Stimulated activated memory B cell treated with anti-CD40 and anti-IgM and Interleukin-4, amounts not matched to agents 10 μg/mL and 1 μg/mL and 100 μg/mL, for 72 hours (primary cell): Measurements from ENCODE around the gene FRK.
"Not testable (repeated sequence)": the region's sequence is repeated elsewhere in the genome, so short reads cannot be mapped to it uniquely, and the experiment has no call there.

Experiments used
- ATAC-seq: fragments of 150-1000 bp; cut with Tn5 transposase; 2 replicates; pipeline ENCODE4 v1.10.0; 2021
- H3K27ac Mint-ChIP-seq: one replicate; pipeline ENCODE4 v1.8.0; 2022; ENCODE audit warnings: mild to moderate bottlenecking, mixed read lengths
- H3K27me3 Mint-ChIP-seq: one replicate; pipeline ENCODE4 v1.8.0; 2022; ENCODE audit warnings: mixed read lengths
- H3K36me3 Mint-ChIP-seq: one replicate; pipeline ENCODE4 v1.8.0; 2022; ENCODE audit warnings: mixed read lengths
- H3K4me1 Mint-ChIP-seq: one replicate; pipeline ENCODE4 v1.8.0; 2022; ENCODE audit warnings: mixed read lengths
- H3K4me3 Mint-ChIP-seq: one replicate; pipeline ENCODE4 v1.8.0; 2022; ENCODE audit warnings: mild to moderate bottlenecking, moderate library complexity, mixed read lengths
- H3K9me3 Mint-ChIP-seq: one replicate; pipeline ENCODE4 v1.8.0; 2022; ENCODE audit warnings: mixed read lengths

Gene FRK

DNA sequence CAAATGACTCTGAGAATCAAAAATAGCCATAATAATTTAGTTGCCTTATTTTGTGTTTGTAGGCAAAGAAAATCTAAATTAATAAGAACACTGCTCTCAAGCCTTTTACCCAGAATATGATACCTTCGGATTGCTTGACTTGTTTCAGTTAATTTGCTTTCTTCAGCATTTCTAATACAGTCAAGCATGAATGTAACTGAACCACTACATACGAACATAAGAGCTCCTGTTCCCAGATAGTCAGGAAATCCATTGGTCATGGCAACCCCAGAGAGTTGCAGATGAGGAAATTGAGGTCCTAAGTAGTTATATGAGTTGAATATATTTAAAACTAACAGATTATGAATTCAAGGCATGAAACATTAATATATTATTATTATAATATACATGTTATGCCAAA is 2.9 kb downstream of the FRK start:
- Mint-ChIP-seq H3K9me3 (no peaks in the 10 kb centered on the region), H3K27ac (no peak overlapping the region), H3K4me3 (no peak overlapping the region), H3K27me3 (peaks cover 13% of the 10 kb centered on the region), H3K4me1 (peaks cover 20% of the 10 kb centered on the region), H3K36me3 (no peaks in the 10 kb centered on the region)
- ATAC-seq, result no peak

GRCh38 chr6:116055513-116055912 is 5.2 kb downstream of the FRK start:
- no peaks in the 10 kb centered on the region for H3K36me3 Mint-ChIP-seq
- H3K4me1 Mint-ChIP-seq, result peaks cover 10% of the 10 kb centered on the region
- ATAC-seq, result no peak
- no peaks in the 10 kb centered on the region for H3K9me3 Mint-ChIP-seq
- H3K4me3 Mint-ChIP-seq, result no peak overlapping the region
- no peak overlapping the region for H3K27ac Mint-ChIP-seq
- peaks cover 3% of the 10 kb centered on the region for H3K27me3 Mint-ChIP-seq

DNA sequence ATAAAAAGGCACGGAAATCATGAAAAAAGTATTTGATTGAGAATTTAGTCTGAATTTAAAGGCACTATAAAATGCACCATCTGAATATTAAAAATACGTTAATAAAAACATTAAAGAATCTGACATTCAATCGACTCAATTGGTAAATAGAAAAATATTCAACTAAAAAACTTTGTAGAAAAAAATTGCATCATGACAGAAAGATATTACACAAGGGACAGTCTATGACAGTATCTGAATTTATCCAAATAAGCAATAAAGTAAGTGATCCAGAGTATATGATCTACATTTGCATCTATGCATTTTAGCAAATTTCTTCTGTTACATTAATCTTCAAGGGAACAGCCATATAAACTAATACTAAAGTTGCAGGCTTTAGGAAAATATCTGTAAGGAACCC is 9.4 kb downstream of the FRK start:
- no peaks in the 10 kb centered on the region for H3K9me3 Mint-ChIP-seq
- H3K36me3 Mint-ChIP-seq, result no peaks in the 10 kb centered on the region
- peaks cover 8% of the 10 kb centered on the region for H3K27me3 Mint-ChIP-seq
- H3K27ac Mint-ChIP-seq, result no peak overlapping the region
- H3K4me3 Mint-ChIP-seq, result no peak overlapping the region
- H3K4me1 Mint-ChIP-seq, result peaks cover 11% of the 10 kb centered on the region
- no peak for ATAC-seq

- peaks cover 11% of the 10 kb centered on the region for H3K4me1 Mint-ChIP-seq
- no peaks in the 10 kb centered on the region for H3K36me3 Mint-ChIP-seq
- no peak overlapping the region for H3K27ac Mint-ChIP-seq
- no peak overlapping the region for H3K4me3 Mint-ChIP-seq
- no peak for ATAC-seq
- H3K9me3 Mint-ChIP-seq, result no peaks in the 10 kb centered on the region
- peaks cover 8% of the 10 kb centered on the region for H3K27me3 Mint-ChIP-seq
These were observed 10.0 kb downstream of the FRK start for GRCh38 chr6:116050737-116051136.

DNA sequence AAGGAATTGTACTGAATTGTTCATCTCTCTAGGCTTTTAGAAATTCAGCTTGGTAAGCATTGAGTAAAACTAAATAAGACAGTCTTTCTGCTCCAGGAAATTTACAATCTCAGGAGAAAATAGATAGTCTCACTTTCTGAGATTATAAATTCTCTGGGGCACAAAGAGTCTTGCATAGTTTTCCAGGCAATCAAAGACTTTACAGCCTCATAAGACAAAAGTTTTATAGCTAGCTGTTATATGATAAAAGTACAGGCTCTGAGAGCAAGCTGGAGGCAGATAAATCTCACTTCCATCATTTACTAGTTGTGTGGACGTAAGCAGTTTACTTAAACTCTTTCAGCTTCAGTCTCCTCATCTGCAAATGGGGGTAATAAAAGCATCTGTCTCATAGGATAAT is 11.4 kb downstream of the FRK start:
- Mint-ChIP-seq H3K27me3 (peaks cover 8% of the 10 kb centered on the region), H3K36me3 (no peaks in the 10 kb centered on the region), H3K9me3 (no peaks in the 10 kb centered on the region), H3K4me1 (peaks cover 11% of the 10 kb centered on the region), H3K4me3 (no peak overlapping the region), H3K27ac (no peak overlapping the region)
- ATAC-seq, result no peak

DNA sequence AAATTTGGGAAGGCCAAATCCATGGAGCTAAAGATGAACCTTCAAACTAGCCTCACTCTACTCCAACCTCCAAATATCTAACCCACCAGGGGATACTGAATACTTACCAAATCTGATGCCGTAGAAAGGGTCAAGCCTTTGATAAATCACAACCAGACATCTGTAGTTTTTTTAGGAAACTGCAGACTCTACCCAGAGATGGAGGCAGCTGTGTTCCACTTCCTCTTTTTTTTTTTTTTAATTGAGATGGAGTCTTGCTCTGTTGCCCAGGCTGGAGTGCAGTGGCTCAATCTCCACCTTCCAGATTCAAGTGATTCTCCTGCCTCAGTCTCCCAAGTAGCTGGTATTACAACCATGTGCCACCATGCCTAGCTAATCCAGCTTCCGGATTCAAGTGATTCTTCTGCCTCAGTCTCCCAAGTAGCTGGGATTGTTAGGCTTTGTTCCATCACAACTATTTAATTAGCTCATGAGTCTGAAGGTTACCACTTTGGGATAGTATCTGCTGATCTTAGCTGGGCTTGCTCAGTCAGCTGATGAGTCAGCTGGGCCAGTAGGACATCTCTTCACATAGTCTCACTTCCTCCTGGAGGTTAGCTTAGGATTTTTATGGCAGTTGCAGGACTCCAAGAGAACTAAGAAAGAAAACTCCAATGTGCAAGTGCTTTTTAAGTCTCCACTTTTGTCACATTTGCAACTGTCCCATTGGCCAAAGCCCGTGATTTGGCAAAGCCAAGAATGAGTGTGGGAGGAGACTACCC is 13.3 kb downstream of the FRK start:
- Mint-ChIP-seq H3K27ac (no peak overlapping the region), H3K4me3 (no peak overlapping the region), H3K27me3 (peaks cover 8% of the 10 kb centered on the region), H3K4me1 (peaks cover 11% of the 10 kb centered on the region), H3K9me3 (no peaks in the 10 kb centered on the region), H3K36me3 (peaks cover 5% of the 10 kb centered on the region)
- peak; percentile 80 for ATAC-seq

DNA sequence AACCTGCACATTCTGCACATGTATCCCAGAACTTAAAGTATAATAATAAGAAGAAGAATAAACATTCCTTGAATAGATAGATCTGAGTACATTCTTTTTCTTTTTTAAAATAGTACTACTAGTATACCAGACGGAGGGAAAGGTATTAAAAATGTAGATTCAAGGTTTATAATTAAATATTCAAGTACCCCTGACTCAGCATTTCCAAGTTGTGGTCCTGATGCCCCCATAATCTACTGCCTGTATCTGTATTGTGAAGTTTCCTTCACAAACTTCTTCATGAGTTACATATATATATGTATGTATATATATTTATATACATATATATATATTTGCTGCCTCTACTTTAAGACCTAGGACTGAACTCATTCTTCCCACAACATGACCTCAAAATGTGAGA is 14.0 kb downstream of the FRK start:
- H3K4me3 Mint-ChIP-seq, result no peak overlapping the region
- peaks cover 8% of the 10 kb centered on the region for H3K27me3 Mint-ChIP-seq
- H3K4me1 Mint-ChIP-seq, result peaks cover 11% of the 10 kb centered on the region
- peaks cover 5% of the 10 kb centered on the region for H3K36me3 Mint-ChIP-seq
- H3K27ac Mint-ChIP-seq, result no peak overlapping the region
- no peaks in the 10 kb centered on the region for H3K9me3 Mint-ChIP-seq
- ATAC-seq, result no peak

GRCh38 chr6:116046272-116046671 is 14.4 kb downstream of the FRK start:
- not testable (repeated sequence) for H3K4me3 Mint-ChIP-seq, H3K36me3 Mint-ChIP-seq, ATAC-seq, H3K27ac Mint-ChIP-seq, H3K9me3 Mint-ChIP-seq, H3K27me3 Mint-ChIP-seq
- peaks cover 11% of the 10 kb centered on the region for H3K4me1 Mint-ChIP-seq

DNA sequence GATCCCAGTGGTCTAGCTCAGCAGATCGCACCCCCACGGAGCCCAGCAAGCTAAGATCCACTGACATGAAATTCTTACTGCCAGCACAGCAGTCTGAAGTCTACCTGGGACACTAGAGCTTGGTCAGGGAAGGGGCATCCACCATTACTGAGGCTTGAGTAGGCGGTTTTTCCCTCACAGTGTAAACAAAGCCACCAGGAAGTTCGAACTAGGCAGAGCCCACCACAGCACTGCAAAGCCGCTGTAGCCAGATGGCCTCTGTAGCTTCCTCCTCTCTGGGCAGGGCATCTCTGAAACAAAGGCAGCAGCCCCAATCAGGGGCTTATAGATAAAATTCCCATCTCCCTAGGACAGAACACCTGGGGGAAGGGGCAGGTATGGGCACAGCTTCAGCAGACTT is 18.8 kb downstream of the FRK start:
- Mint-ChIP-seq H3K36me3 (peaks cover 5% of the 10 kb centered on the region), H3K27me3 (no peaks in the 10 kb centered on the region), H3K27ac (no peak overlapping the region), H3K9me3 (no peaks in the 10 kb centered on the region), H3K4me1 (no peaks in the 10 kb centered on the region), H3K4me3 (no peak overlapping the region)
- ATAC-seq, result no peak

GRCh38 chr6:116040993-116041392 is 19.7 kb downstream of the FRK start:
- peaks cover 5% of the 10 kb centered on the region for H3K36me3 Mint-ChIP-seq
- no peaks in the 10 kb centered on the region for H3K4me1 Mint-ChIP-seq
- no peaks in the 10 kb centered on the region for H3K27me3 Mint-ChIP-seq
- no peak overlapping the region for H3K27ac Mint-ChIP-seq
- no peak overlapping the region for H3K4me3 Mint-ChIP-seq
- ATAC-seq, result no peak
- no peaks in the 10 kb centered on the region for H3K9me3 Mint-ChIP-seq

- H3K4me3 Mint-ChIP-seq, result no peak overlapping the region
- no peaks in the 10 kb centered on the region for H3K9me3 Mint-ChIP-seq
- no peak for ATAC-seq
- no peaks in the 10 kb centered on the region for H3K36me3 Mint-ChIP-seq
- H3K4me1 Mint-ChIP-seq, result no peaks in the 10 kb centered on the region
- no peaks in the 10 kb centered on the region for H3K27me3 Mint-ChIP-seq
- no peak overlapping the region for H3K27ac Mint-ChIP-seq
These were observed 23.8 kb downstream of the FRK start for GRCh38 chr6:116036885-116037284.

DNA sequence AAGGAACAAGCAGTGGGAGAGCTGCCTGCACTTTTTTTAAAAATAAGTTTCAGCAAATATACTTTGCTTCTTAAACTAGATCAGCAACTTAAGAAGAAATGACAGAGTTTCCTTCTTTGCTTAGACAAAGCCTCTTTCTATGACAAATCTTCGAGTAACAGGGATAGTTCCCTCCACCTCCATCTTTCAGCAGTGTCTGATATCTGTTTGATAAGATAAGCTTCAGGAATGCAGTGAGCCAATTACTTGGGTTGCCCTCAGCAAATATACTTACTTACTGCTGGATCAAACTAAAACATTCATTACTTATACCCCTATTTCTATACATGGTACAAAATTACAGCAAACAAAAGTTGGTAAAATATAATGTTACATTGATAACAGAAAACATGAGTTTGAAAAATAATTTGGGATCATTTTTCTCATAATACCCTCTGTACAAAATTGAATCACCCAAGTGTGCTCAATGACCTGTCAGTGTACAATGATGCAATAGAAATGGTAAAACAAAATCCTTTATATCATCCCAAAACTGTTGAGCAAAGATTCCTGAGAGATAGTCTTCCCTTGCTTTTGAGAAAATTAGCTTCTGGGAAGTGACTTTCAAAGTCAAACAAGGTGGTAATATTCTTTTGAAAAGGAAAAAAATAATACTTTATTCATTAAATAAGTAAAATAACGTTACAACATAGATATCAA is 24.5 kb downstream of the FRK start:
- Mint-ChIP-seq H3K27ac (no peak overlapping the region), H3K9me3 (no peaks in the 10 kb centered on the region), H3K4me3 (no peak overlapping the region), H3K4me1 (no peaks in the 10 kb centered on the region), H3K36me3 (no peaks in the 10 kb centered on the region), H3K27me3 (no peaks in the 10 kb centered on the region)
- no peak for ATAC-seq

DNA sequence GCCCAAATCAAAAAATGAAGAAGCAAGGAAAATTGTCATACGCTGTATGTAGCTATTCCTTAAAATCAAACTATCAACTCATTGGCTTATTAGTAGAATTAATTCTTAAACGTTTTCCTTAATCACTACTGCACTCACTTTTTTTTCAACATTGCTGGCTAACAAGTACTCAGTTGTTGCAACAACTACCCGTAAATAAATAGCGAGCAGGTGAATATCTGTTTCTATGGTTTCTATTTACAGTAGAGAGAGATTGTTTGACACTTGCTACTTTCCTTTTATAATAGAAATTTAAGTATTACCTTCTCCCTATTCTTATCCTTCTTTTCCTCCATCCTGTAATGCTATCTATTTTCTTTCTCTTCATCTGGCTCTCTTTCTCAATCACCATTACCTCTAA is 25.1 kb downstream of the FRK start:
- no peaks in the 10 kb centered on the region for H3K36me3 Mint-ChIP-seq
- no peak for ATAC-seq
- H3K27ac Mint-ChIP-seq, result no peak overlapping the region
- no peak overlapping the region for H3K4me3 Mint-ChIP-seq
- no peaks in the 10 kb centered on the region for H3K4me1 Mint-ChIP-seq
- H3K9me3 Mint-ChIP-seq, result no peaks in the 10 kb centered on the region
- H3K27me3 Mint-ChIP-seq, result no peaks in the 10 kb centered on the region

DNA sequence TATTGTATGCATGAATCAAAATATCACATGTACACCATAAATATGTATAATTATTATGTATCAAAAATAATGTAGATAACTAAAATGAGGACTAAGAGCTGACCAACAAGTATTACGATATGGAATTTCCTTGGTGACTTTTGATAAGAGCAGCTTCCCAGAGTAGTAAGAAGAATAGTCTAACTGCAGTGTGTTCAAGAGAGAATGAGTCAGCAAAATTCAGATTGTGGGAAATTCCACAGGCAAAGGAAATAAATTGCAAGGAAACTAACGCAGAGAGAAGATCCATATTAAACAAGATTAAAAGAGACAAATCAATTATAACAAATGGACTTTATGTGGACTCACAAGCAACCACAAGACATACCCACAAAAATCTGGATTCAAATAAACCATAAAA is 26.4 kb downstream of the FRK start:
- no peaks in the 10 kb centered on the region for H3K36me3 Mint-ChIP-seq
- no peaks in the 10 kb centered on the region for H3K27me3 Mint-ChIP-seq
- H3K4me1 Mint-ChIP-seq, result peaks cover 4% of the 10 kb centered on the region
- no peak overlapping the region for H3K4me3 Mint-ChIP-seq
- H3K27ac Mint-ChIP-seq, result no peak overlapping the region
- ATAC-seq, result no peak
- no peaks in the 10 kb centered on the region for H3K9me3 Mint-ChIP-seq

DNA sequence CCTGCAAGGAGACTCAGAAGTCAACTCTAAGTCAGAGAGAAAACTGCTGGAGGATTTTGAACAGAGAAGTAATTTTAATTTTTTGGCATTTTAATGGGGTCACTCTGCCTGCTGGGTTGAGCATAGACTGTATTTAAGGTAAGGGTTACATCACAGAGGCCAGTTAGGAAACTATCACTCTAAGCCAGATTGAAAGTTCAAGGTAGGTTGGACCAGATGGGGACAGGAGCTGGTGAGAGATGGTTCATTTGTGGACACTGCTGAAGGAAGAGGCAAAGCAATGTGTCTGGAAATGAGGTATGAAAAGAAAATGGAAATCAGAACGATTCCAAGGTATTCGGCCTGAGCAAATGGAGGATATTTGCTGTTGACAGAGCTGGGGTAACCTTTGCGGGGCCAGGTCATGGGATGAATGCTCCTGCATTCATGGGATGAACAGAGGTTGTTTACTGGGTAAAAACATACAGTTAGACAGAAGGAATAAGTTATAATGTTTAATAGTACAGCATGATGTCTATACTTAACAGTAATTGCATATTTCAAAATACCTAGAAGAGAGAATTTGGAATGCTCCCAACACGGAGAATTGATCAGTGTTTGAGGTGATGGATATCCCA is 26.9 kb downstream of the FRK start:
- Mint-ChIP-seq H3K36me3 (no peaks in the 10 kb centered on the region), H3K4me1 (peaks cover 10% of the 10 kb centered on the region), H3K27ac (no peak overlapping the region), H3K9me3 (no peaks in the 10 kb centered on the region), H3K4me3 (no peak overlapping the region), H3K27me3 (no peaks in the 10 kb centered on the region)
- no peak for ATAC-seq

- H3K27me3 Mint-ChIP-seq, result no peaks in the 10 kb centered on the region
- no peak overlapping the region for H3K27ac Mint-ChIP-seq
- no peaks in the 10 kb centered on the region for H3K36me3 Mint-ChIP-seq
- no peak for ATAC-seq
- H3K4me1 Mint-ChIP-seq, result peaks cover 11% of the 10 kb centered on the region
- no peak overlapping the region for H3K4me3 Mint-ChIP-seq
- H3K9me3 Mint-ChIP-seq, result no peaks in the 10 kb centered on the region
These were observed 29.9 kb downstream of the FRK start for GRCh38 chr6:116030770-116031169.
